Astrocyte of the spinal cord (primary cell): ENCODE measurements around the gene MYO3A.
"Not testable (repeated sequence)": the region's sequence is repeated elsewhere in the genome, so short reads cannot be mapped to it uniquely, and the experiment has no call there.

Experiments used
- DNase-seq: peaks from one replicate; pipeline ENCODE4 v3.0.0; 2011; ENCODE audit warnings: low read depth, low spot score
- H3K4me3 ChIP-seq: 2 replicates; pipeline ENCODE4 v1.5.1; 2011; ENCODE audit warnings: low read depth, mild to moderate bottlenecking, low read length, moderate library complexity
- in situ Hi-C: cut with HindIII; loops from 2 replicates; pipeline ENCODE4 v1.10.0; 2017; ENCODE audit warnings: low sequenced_read_pairs
- TF ChIP-seq, protein P1 (sequence below): IDR thresholded peaks from 2 replicates; pipeline ENCODE4 v1.5.1; 2012; ENCODE audit warnings: low read depth, mild to moderate bottlenecking, low read length, inconsistent platforms

MYO3A gene

GRCh38 chr10:26052326-26052725, 118.3 kb downstream of the MYO3A start:
- DNase-seq, result no peak
- TF ChIP-seq, protein P1, sequence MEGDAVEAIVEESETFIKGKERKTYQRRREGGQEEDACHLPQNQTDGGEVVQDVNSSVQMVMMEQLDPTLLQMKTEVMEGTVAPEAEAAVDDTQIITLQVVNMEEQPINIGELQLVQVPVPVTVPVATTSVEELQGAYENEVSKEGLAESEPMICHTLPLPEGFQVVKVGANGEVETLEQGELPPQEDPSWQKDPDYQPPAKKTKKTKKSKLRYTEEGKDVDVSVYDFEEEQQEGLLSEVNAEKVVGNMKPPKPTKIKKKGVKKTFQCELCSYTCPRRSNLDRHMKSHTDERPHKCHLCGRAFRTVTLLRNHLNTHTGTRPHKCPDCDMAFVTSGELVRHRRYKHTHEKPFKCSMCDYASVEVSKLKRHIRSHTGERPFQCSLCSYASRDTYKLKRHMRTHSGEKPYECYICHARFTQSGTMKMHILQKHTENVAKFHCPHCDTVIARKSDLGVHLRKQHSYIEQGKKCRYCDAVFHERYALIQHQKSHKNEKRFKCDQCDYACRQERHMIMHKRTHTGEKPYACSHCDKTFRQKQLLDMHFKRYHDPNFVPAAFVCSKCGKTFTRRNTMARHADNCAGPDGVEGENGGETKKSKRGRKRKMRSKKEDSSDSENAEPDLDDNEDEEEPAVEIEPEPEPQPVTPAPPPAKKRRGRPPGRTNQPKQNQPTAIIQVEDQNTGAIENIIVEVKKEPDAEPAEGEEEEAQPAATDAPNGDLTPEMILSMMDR, result no peak
- H3K4me3 ChIP-seq, result no peak overlapping the region
- in situ Hi-C loops, result no loop called here

GRCh38 chr10:26057466-26057865, 123.4 kb downstream of the MYO3A start:
- no peak overlapping the region for H3K4me3 ChIP-seq
- in situ Hi-C loops, result no loop called here
- TF ChIP-seq, protein P1, result no peak
- no peak for DNase-seq

DNA sequence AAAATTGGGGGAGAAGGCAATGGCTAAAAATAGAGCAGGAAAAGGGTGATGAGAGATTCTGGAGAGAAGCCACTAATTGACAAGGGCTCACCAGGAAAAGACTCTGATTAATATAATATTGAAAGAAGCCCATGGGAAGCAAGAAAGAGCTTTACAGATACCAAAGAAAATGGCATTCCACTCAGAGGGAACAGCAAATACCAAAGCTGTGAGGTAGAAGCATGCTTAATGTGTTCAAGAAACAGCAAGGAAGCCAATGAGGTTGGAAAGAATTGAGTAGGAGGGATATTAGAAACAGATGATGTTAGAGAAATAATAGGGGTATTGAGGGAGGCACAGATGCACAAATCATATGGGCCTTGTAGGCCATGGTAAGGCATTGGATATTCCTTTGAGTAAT, 130.1 kb downstream of the MYO3A start:
- TF ChIP-seq, protein P1, result no peak
- in situ Hi-C loops, result no loop called here
- no peak for DNase-seq
- H3K4me3 ChIP-seq, result no peak overlapping the region

DNA sequence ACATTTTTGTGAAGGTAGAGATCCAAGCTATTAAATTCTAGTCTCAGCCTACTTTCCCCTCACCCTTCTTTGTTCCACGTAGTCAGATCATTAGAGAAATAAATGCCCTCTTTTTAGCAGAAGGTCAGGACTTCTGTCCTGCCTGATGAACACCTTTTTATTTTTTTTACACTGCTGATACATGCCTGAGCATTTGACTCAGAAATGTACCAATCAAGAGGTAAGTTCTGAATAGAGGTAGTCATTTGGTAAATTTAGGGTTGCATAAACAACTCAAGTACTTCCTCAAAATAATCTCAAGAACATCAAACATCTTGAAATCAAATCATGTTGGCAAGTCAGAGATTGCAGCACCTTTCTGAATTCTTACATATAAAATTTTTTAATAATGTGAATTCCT, 133.7 kb downstream of the MYO3A start:
- TF ChIP-seq, protein P1, result no peak
- in situ Hi-C loops, result no loop called here
- no peak overlapping the region for H3K4me3 ChIP-seq
- no peak for DNase-seq

DNA sequence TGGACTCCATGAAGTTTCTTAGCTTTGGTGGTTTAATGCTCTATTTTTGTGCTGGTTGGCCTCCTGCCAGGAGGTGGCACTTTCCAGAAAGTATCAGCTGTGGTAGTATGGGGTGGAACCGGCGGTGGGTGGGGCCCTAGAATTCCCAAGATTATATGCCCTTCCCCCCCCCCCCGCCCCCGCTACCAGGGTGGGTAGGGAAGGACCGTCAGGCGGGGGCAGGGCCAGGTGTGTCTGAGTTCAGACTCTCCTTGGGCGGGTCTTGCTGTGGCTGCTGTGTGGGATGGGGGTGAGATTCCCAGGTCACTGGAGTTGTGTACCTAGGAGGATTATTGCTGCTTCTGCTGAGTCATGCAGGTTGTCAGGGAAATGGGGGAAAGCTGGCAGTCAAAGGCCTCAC, 146.9 kb downstream of the MYO3A start:
- DNase-seq, H3K4me3 ChIP-seq, in situ Hi-C loops: not testable (repeated sequence)

DNA sequence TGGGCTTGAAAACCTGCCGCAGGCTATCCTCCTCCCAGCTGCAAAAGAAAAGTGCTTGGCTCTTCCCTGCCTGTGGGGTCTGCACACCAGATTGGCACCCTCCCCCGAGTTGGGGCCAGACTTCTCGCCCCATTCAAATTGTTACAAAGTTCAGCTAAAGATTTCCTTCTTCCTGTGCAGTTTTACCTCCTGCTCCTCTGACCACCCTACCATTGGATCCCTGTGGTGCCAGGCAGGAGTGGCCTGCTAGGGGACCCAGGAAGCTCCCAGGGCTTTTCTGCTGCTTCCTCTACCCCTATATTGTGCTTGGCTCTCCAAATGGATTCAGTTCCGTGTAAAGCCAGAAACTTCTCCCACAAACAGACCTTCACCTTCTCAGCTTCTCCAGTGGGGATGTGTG, 147.4 kb downstream of the MYO3A start:
- no peak for DNase-seq
- TF ChIP-seq, protein P1, result no peak
- in situ Hi-C loops, result no loop called here

DNA sequence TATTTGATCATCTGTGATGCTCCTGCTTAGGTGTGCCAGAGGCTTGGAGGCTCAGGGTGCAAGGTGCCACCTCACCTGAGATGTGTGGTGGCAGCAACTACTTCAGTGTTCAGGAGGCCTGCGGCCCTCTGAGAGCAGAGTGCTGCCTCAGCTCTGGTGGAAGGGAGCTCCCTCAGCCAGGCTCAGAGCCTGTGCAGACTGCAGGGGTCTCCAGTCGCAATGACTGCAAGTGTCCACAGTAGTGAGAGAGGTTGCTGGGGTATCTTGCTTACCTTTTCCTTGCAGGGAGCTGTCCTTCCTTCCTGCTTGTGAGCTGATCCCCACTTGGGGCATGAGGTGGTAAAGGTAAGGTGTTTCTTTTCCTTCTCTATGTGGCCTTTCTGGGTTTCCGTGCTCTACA, 151.5 kb downstream of the MYO3A start:
- in situ Hi-C loops, result no loop called here

More for the DNA sequence above, 147.4 kb downstream of the MYO3A start:
- H3K4me3 ChIP-seq, result no peak overlapping the region

More for the DNA sequence above, 151.5 kb downstream of the MYO3A start:
- TF ChIP-seq, protein P1, result no peak
- H3K4me3 ChIP-seq, result no peak overlapping the region
- no peak for DNase-seq
